GM18909 (cell line): ENCODE measurements around the gene SLC39A2.

Experiments
- ATAC-seq: cut with Tn5 transposase; IDR thresholded peaks from one replicate; pipeline ENCODE4 v1.9.1; 2021; ENCODE audit warnings: mild to moderate bottlenecking; ENCODE audit not compliant: unreplicated experiment, poor library complexity

Gene SLC39A2

DNA sequence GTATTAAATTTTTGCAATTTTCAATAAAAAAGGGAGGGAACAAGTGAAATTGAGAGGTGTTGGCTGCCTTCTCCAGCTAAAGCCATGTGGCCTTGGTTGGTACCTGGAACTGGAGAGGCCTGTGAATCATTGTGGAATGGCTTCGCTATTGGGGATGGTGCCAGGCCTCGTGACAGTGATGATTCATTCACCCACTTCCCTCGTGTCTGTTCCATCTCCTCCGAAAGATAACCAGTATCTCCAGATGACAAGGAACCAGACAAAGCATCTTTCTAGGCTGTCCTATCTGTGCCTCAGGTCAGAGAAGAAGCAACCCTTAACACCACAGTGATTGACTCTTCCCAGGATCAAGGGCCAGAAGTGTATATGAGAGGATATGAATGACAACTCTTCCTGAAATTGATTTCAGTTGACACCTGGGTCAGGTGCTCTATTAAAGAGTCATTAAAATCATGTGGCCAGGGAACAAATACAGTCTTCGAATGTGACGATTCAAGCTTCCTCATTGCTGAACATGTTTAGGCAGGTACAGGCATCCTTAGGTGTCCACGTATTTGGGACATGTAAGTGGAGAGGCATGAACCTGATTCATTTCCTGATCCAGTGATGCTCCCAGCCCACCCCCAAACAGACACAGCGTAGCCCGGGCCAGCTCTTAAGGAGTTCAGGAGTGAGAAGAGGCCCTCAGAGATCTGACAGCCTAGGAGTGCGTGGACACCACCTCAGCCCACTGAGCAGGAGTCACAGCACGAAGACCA is 42.8 kb downstream of the SLC39A2 start, which contains the start of gene RNASE7:
Gene RNASE7 (plus strand): TSS at position 687 of the 758 bp plus-strand sequence. CDS start 631 bp downstream, outside the sequence.
- ATAC-seq: no peak

DNA sequence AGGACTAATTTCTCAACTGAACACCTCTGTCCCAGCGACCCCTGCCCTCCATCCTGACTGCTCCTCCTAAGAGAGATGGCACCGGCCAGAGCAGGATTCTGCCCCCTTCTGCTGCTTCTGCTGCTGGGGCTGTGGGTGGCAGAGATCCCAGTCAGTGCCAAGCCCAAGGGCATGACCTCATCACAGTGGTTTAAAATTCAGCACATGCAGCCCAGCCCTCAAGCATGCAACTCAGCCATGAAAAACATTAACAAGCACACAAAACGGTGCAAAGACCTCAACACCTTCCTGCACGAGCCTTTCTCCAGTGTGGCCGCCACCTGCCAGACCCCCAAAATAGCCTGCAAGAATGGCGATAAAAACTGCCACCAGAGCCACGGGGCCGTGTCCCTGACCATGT is 43.8 kb downstream of the SLC39A2 start:
- ATAC-seq: no peak

DNA sequence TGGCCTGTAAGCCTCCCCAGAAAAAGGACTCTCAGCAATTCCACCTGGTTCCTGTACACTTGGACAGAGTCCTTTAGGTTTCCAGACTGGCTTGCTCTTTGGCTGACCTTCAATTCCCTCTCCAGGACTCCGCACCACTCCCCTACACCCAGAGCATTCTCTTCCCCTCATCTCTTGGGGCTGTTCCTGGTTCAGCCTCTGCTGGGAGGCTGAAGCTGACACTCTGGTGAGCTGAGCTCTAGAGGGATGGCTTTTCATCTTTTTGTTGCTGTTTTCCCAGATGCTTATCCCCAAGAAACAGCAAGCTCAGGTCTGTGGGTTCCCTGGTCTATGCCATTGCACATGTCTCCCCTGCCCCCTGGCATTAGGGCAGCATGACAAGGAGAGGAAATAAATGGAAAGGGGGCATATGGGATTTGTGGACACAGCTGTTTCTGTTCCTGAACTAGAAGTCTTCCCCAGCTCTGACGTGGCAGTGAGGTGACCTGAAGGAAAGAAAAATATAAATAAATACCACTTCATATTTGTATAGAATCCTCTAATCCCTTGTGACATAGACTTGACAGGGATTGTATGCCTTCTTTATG is 44.4 kb downstream of the SLC39A2 start:
- ATAC-seq: no peak

DNA sequence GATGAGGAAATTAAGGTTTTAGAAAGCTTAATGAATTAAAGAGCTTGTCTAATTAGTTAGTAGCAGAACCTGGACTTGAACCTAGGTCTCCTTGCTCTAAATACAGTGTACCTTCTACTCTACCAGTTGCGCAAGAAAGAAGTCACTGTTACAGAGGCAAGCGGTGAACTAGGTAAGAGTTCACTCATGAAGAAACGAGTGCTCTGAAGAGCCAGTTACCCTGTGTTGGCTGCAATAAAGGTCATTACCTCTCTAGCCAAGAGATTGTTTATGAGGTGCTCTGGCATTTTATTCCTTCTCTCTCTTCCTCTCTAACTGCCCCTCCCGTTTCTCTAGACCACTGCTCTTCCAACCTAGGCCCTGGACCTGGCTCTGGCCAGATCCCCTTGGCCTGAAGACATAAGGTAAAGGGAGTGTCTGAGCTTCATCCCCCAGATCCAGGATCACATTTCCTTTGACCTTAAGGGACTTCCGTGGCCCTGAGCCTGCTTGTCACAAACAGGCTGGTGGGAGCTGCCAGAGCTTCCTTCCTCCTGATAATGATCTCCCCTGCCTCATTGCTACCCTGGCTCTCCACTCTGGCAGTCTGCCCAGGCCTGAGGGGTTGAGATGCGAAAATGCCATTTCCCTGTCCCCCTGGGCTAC is 45.0 kb downstream of the SLC39A2 start:
- no peak for ATAC-seq

DNA sequence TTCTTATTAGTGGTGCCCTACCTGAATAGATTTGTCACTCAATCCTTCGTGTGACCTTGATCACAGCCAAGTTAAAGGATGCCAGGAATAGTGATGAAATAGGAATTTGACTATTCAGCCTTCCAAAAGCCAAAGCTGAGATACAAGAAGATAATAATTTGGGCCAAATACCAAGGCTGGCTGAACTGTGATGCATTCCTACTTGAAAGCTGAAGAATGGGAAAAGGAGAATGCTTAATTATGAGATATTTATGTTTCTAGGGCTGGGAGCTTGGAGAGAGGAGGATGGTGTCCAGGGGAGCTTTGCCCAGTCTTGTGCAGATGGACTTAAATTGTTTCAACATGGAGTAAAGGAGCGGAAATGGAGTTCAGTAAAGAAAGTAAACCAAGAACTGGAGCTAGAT is 48.3 kb downstream of the SLC39A2 start:
- ATAC-seq: no peak

DNA sequence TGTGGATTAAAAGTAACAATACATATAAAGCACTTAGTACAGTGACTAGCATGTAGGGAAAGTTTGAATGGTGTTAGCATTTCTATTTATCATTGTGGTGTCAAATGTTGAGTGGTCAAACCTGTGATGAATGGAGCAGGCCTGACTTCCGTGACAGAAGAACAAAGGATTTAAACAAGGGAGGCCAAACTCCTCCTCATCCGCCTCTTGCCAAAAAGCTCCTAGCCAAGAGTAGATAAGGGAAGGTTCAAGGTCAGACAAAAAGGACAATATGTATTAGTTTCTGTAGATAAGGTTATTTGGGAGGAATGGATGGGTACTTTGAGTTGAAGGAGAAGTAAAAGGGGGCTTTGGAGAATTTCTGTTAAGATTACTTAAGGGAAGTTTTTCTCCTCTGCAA is 49.5 kb downstream of the SLC39A2 start:
- no peak for ATAC-seq

DNA sequence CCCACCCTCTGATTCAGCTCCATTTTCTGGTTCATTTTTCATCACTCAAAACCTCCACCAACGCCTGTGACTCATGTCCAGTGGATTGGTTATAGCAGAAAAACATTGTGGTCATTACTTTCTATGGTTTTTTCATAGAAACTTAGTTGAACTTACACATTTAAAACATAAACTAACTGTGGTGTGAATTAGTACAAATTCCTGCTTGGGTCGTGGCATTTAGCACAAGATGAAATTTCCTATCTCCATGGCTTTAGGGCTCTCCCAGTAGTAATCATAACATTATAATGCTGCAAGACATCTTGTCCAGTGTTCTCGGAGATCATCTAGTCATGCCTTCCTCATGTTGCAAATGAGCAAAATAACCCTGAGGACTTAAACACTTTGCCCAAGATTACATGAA is 50.2 kb downstream of the SLC39A2 start:
- ATAC-seq: no peak

DNA sequence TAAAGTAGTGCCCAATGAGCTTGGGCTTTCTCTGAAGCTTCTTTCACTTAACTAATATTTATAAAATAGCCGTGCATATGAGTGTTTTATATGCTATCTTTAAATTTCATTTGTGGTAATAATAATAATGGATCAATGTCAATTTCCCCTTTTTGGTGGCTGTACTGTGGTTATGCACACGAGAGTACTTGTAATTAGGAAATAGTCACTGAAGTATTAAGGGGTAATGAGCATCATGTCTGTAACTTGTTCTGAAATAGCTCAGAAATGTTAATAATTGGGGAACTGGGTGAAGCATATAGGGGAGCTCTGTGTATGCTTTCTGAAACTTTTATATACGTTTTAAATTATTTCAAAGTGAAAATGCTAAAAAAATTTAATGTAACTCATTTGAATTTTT is 51.5 kb downstream of the SLC39A2 start:
- no peak for ATAC-seq
